ENCODE data around the gene DPP6. TPM values are rescaled to one million over a fixed set of nuclear protein-coding genes. Genes with fewer than 3 reads are reported as not detected.

Gene DPP6
- total and polyA plus RNA-seq, 9 of the 15 experiments (the other 6 are each of a cell fraction or from before 2014, with no cell fraction given), result not detected

- POLR2A ChIA-PET, result no interaction called here
- in situ Hi-C loops (cut with MboI), result no loop called here
Measured at GRCh38 chr7:154167807-154168206, 115.6 kb downstream of the DPP6 start.

More at GRCh38 chr7:154167807-154168206, 115.6 kb downstream of the DPP6 start:
- peaks cover 3 to 5% of the 10 kb centered on the region in 2 experiments; a peak in 1 of 5 replicates for H3K27me3 ChIP-seq (ENCODE audit: control insufficient read depth in 2 of 2, insufficient read depth in 2 of 2, low read length in 2 of 2)
- H3K4me3 ChIP-seq, result no peak overlapping the region
- H3K9ac ChIP-seq (ENCODE audit: insufficient read depth in 1 of 2, low read depth in 2 of 2, low read length in 2 of 2), result no peak overlapping the region
- 0 out of 2 replicates have a peak, but pooled peaks cover 3% of the 10 kb centered on the region for H4K20me1 ChIP-seq (replicated peaks; ENCODE audit: control insufficient read depth, insufficient read depth, low read length)
- ATAC-seq (no peak), FAIRE-seq (no peak), DNase-seq (ENCODE audit: extremely low read depth in 1 of 4, low spot score in 3 of 4) (no peak)
- H3K4me1 ChIP-seq (replicated peaks in 1 of 2; ENCODE audit: control insufficient read depth in 2 of 2, insufficient read depth in 2 of 2, low read length in 2 of 2), result no peaks in the 10 kb centered on the region
- H3K79me2 ChIP-seq (ENCODE audit: control insufficient read depth, insufficient read depth, low read length), result no peaks in the 10 kb centered on the region
- no peaks in the 10 kb centered on the region for H3K36me3 ChIP-seq (ENCODE audit: control insufficient read depth, insufficient read depth, low read length)
- 0% methylated on average over 4 of the region's 4 CpGs for WGBS (ENCODE audit: insufficient coverage, low coverage, missing lambda C conversion rate)
- H3K9me1 ChIP-seq (ENCODE audit: control insufficient read depth, insufficient read depth, low read length), result no peaks in the 10 kb centered on the region
- H2AFZ ChIP-seq (ENCODE audit: low read depth, low read length), result no peak overlapping the region
- no peak overlapping the region for H3K27ac ChIP-seq (ENCODE audit: extremely low read depth, low read depth, low read length)
- CTCF ChIA-PET (ENCODE audit: low intra/inter-chr PET ratio), result no interaction called here
- no peaks in the 10 kb centered on the region for H3K9me3 ChIP-seq (replicated peaks; ENCODE audit: control insufficient read depth, insufficient read depth, low read depth, low read length)
- intact Hi-C loops (cut with micrococcal nuclease), result no loop called here
- BruUV-seq (replicated peaks), result no TSS peak
- TF ChIP-seq BCL6 (CRISPR knock-in tag; IDR thresholded peaks at IDR 0.05) (no peak), ELK1 (CRISPR knock-in tag; IDR thresholded peaks at IDR 0.05) (no peak), ZBTB8A (IDR thresholded peaks at IDR 0.05; ENCODE audit: partially characterized antibody) (no peak), NCOA1 (IDR thresholded peaks at IDR 0.05; ENCODE audit: low read depth) (no peak), TRIM28 (IDR thresholded peaks at IDR 0.05) (no peak)
- TF ChIP-seq, protein P1, sequence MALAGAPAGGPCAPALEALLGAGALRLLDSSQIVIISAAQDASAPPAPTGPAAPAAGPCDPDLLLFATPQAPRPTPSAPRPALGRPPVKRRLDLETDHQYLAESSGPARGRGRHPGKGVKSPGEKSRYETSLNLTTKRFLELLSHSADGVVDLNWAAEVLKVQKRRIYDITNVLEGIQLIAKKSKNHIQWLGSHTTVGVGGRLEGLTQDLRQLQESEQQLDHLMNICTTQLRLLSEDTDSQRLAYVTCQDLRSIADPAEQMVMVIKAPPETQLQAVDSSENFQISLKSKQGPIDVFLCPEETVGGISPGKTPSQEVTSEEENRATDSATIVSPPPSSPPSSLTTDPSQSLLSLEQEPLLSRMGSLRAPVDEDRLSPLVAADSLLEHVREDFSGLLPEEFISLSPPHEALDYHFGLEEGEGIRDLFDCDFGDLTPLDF (CRISPR knock-in tag; IDR thresholded peaks at IDR 0.05), result no peak
- H3K4me2 ChIP-seq (ENCODE audit: insufficient read depth, low read length), result no peak overlapping the region
